ENCODE results near the gene ANGEL1. TPM values are rescaled to one million over a fixed set of nuclear protein-coding genes. Genes with fewer than 3 reads are reported as not detected.

The ANGEL1 gene
- total RNA-seq, 4 donors from 2014 or later = 5.7 to 15.3 (median 11.5) TPM

DNA sequence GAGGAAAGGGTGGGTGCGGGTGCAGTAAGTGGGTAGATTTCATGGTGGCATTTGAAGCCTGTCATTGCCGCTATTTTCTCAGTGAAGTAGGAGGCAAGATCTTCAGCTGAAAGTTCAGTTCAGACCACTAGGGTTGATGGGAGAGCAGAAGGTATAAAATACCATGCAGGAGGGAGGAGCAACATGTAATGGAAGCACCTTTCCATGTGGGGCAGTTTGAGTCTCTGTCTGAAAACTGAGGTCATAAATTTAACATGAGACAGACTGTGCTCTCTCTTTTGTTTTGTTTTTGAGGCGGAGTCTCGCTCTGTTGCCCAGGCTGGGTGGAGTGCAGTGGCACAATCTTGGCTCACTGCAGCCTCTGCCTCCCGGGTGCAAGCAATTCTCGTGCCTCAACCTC is 36.2 kb upstream of the ANGEL1 start:
- TF ChIP-seq POLR2A (IDR thresholded peaks at IDR 0.05) = no peak
- TF ChIP-seq, protein P1, sequence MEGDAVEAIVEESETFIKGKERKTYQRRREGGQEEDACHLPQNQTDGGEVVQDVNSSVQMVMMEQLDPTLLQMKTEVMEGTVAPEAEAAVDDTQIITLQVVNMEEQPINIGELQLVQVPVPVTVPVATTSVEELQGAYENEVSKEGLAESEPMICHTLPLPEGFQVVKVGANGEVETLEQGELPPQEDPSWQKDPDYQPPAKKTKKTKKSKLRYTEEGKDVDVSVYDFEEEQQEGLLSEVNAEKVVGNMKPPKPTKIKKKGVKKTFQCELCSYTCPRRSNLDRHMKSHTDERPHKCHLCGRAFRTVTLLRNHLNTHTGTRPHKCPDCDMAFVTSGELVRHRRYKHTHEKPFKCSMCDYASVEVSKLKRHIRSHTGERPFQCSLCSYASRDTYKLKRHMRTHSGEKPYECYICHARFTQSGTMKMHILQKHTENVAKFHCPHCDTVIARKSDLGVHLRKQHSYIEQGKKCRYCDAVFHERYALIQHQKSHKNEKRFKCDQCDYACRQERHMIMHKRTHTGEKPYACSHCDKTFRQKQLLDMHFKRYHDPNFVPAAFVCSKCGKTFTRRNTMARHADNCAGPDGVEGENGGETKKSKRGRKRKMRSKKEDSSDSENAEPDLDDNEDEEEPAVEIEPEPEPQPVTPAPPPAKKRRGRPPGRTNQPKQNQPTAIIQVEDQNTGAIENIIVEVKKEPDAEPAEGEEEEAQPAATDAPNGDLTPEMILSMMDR (IDR thresholded peaks at IDR 0.05) = no peak
- no peak for DNase-seq (ENCODE audit: low spot score in 2 of 2)
- WGBS, 2 donors = 56 to 69% methylated on average over 6 of the region's 6 CpGs
- H3K4me3 ChIP-seq (ENCODE audit: low read depth, poor library complexity, severe bottlenecking) = no peak overlapping the region
- intact Hi-C loops (cut with DNase I; ENCODE audit: low total_unique reads) = no loop called here

GRCh38 chr14:76846331-76847047 is 33.8 kb upstream of the ANGEL1 start:
- TF ChIP-seq, protein P1 (IDR thresholded peaks at IDR 0.05) = no peak
- no peak for TF ChIP-seq POLR2A (IDR thresholded peaks at IDR 0.05)
- peak in 1 of 2 donors; percentile 52 for DNase-seq (ENCODE audit: low spot score in 2 of 2)
- intact Hi-C loops (cut with DNase I; ENCODE audit: low total_unique reads) = no loop called here
- H3K4me3 ChIP-seq (ENCODE audit: low read depth, poor library complexity, severe bottlenecking) = no peak overlapping the region
- 80 to 85% methylated on average over 7 of the region's 7 CpGs for WGBS, 2 donors

DNA sequence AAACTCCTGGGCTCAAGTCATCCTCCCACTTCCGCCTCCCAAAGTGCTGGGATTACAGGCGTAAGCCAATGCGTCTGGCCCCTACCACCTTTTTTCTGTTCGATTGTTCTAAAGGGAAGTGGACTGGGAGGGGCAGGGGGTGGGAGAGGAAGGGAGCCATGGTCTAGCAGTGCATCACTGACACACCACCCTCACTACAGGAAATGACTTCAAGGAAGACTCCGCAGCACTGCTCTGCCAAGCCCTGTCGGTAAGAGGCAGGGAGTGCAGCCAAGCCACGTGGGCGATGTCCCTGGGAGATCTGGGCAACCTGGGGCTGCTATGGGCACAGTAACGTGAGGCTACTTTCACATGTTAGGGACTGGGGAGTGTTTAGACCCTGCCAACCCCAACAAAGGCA is 31.5 kb upstream of the ANGEL1 start:
- intact Hi-C loops (cut with DNase I; ENCODE audit: low total_unique reads) = no loop called here
- DNase-seq (ENCODE audit: low spot score in 2 of 2) = peak; percentile 38 to 90
- TF ChIP-seq POLR2A (IDR thresholded peaks at IDR 0.05) = no peak
- TF ChIP-seq, protein P1 (IDR thresholded peaks at IDR 0.05) = no peak
- no peak overlapping the region for H3K4me3 ChIP-seq (ENCODE audit: low read depth, poor library complexity, severe bottlenecking)
- 40 to 48% methylated on average over 9 of the region's 9 CpGs for WGBS, 2 donors

DNA sequence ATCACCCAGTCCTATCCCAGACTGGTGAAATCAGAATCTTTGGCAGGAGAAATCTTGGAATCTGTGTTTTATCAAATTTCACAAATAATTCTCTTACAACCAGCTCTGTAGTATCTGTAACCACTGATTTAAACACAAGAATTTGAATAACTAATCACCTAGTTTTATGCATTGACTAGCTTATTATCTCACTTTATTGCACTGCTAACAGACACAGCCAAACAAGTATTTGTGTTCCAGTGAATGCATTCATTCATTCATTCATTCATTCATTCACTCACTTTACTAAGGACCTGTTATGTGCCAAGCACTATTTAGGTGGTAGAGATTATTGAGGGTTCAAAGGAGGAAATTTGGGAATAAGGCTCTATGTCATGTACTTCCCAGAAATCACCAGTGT is 29.7 kb upstream of the ANGEL1 start:
- H3K4me3 ChIP-seq (ENCODE audit: low read depth, poor library complexity, severe bottlenecking) = no peak overlapping the region
- TF ChIP-seq, protein P1 (IDR thresholded peaks at IDR 0.05) = no peak
- no peak for TF ChIP-seq POLR2A (IDR thresholded peaks at IDR 0.05)
- DNase-seq (ENCODE audit: low spot score in 2 of 2) = no peak
- intact Hi-C loops (cut with DNase I; ENCODE audit: low total_unique reads) = no loop called here

DNA sequence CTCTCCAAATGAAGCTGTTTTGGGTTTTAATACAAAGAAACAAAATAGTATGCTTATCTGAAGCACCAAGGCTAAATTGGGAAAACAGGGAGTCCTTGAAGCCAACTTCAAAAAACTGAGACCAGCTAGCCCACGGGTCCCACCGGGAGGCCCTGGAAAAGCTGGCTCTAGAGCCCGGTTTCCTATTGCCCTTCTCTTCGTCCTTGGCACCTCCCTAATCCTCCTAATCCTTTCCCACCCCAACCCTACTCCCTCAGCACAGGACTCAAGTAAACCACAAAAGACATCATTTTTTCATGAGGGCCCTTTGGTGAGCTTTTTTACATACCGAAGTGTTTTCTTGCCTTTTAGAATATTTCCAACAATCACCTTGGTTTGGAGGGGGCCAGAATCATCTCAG is 24.8 kb upstream of the ANGEL1 start:
- intact Hi-C loops (cut with DNase I; ENCODE audit: low total_unique reads) = no loop called here
- H3K4me3 ChIP-seq (ENCODE audit: low read depth, poor library complexity, severe bottlenecking) = no peak overlapping the region
- WGBS, 2 donors = 59 to 61% methylated on average over 5 of the region's 5 CpGs
- TF ChIP-seq, protein P1 (IDR thresholded peaks at IDR 0.05) = no peak
- TF ChIP-seq POLR2A (IDR thresholded peaks at IDR 0.05) = no peak
- DNase-seq (ENCODE audit: low spot score in 2 of 2) = no peak

All from lower leg skin (tissue), 4 donors.